ENCODE measurements around the gene UPF1.

UPF1 gene

DNA sequence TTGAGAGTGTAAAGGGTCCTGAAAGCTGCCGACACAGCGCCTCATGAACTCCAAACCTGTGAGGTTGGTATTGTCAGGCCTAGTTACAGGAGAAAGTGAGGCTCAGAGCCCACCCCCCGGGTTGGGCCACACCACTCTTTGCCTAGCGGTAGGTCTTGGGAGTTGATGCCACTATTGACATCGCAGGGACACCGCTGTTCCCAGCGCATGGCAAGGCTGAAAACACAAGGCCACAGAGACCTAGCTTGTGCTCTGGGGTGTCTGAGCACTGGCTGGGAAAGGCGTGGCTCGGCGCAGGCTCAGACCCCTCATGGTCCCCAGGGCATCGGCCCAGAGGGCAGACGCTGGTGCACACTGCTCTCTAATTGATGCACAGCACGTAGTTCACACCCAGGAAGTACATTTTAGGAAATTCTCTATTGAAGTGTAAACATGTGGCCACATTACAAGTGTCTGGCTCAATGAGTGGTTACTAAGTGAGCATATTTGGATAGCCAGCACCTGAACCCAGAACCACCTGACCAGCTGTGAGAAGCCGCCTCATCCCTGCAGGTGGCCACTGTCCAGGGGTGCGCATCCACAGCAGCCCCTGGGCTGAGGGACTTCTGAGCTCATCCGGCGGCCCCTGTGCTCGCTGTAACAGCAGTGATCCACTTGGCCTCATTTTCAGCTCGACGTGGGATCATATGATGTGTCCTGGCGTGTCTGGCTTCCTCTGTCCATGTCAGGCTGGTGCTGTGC, 27.3 kb downstream of the UPF1 start:
- no peak for DNase-seq

DNA sequence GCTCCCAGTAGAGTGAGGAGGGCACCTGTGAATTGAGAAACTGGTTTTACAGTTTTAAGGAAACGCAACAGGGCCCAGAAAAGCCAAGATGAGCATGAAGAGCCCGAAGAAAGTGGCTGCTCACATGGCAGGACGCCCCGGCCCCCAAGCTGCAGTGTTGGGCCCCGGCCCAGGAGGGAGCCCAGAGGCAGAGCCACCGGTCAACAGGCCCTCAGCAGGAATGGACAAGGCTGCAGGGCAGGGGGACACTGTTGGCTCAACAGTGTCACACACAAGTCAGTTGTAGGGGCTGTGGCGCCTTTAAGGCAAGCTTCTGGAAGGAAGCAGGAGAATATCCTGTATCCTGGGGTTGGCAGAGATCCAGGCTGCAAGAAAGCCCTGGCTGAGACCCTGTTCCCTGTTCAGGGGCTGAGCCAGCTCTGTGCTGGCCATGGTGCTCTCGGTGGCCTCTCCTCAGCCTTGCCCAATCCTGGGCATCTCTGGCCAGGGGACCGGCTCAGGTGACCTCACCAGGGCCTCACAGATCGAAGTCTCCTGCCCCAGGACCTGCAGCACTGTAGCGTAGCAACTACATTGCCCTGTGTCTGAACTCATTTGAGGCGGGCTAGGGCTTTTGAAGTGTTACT, 28.0 kb downstream of the UPF1 start:
- DNase-seq = no peak

DNA sequence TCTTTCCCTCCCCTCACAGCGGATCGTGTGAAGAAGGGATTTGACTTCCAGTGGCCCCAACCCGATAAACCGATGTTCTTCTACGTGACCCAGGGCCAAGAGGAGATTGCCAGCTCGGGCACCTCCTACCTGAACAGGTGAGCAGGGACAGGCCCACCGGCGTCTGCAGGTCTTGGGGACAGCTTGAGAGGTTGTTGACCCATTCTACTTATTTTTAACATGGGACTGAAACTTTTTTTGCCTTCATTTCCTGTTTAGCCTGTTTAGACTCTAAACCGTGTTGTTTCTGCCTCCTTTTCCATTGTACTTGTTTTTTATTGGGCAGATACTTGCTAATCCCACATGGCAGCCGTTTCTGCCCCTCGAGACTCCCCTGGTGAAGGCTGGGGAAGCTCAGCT, 28.5 kb downstream of the UPF1 start:
- DNase-seq = no peak

DNA sequence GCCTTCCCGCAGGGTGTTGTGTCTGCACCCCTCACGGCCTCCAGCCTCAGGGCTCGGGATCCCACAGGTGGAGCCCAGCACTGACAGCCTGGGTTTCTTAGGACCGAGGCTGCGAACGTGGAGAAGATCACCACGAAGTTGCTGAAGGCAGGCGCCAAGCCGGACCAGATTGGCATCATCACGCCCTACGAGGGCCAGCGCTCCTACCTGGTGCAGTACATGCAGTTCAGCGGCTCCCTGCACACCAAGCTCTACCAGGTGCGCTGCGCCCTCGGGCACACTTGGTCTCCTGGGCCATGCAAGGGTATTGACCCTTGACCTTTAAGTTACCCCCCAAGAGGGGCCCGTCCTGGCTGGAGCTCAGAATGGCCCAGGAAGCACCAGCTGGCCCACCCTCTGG, 29.0 kb downstream of the UPF1 start:
- no peak for DNase-seq

DNA sequence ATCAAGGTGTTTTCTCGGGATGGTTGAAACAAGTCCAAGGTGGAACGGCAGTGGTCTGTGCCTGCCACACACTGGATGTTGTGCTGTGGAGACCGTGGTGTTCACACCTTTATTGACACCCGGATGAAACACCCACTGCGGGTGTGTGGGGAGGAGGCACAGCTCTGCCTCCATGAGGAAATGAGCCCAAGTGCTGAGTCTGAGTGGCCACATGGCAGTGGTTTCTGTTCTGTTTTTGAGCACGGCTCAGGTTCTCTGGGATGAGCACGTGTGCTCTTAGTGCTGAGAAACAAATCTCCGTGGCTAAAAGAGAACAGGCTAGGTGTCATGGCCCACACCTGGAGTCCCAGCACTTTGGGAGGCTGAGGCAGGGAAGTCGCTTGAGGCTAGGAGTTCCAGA, 29.5 kb downstream of the UPF1 start:
- no peak for DNase-seq

DNA sequence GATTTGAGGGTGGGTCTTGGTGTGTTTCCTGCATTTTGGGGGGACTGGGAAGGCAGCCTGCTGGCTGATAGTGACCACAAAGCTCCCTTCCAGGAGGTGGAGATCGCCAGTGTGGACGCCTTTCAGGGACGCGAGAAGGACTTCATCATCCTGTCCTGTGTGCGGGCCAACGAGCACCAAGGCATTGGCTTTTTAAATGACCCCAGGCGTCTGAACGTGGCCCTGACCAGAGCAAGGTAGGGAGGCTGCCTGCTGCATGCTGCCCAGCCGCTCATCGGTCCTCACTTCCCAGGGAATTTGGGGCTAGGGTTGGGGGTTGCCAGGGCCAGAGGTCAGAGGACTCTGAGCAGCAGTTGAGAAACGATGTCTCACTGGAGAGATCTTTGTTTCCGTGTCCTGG, 30.2 kb downstream of the UPF1 start:
- DNase-seq = no peak

DNA sequence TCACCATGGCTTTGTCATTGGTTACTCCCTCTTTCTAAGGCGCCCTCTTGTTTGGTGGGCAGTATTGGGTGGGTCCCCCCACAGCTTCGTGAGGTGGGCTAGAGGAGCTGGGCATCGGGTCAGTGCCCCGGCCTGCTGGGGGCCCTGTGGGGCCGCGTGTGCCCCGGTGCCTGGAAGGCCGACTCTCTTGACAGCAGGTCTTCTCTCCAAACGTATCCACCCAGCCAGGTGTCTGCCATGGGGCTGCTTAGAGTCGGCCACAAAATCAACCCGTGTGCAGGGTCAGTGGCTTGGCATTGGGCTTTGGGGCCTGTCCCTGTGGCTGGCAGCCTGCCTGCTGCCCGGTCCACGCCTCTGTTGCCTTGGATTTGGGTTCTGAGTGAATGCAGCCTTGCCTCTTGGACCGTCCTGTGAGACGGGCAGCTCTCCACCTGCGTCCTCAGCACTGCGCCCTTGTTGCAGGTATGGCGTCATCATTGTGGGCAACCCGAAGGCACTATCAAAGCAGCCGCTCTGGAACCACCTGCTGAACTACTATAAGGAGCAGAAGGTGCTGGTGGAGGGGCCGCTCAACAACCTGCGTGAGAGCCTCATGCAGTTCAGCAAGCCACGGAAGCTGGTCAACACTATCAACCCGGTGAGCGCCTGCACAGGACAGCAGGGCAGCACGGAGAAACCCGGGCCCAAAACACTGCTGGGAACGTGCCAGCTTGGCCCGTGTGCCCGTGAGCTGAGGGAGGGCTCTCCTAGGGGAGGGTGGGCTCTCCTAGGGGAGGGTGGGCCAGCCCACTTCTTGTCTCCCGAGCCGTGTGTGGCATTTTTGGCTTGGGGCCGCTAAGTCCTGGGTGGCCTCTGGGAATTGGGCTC, 31.4 kb downstream of the UPF1 start:
- no peak for DNase-seq

DNA sequence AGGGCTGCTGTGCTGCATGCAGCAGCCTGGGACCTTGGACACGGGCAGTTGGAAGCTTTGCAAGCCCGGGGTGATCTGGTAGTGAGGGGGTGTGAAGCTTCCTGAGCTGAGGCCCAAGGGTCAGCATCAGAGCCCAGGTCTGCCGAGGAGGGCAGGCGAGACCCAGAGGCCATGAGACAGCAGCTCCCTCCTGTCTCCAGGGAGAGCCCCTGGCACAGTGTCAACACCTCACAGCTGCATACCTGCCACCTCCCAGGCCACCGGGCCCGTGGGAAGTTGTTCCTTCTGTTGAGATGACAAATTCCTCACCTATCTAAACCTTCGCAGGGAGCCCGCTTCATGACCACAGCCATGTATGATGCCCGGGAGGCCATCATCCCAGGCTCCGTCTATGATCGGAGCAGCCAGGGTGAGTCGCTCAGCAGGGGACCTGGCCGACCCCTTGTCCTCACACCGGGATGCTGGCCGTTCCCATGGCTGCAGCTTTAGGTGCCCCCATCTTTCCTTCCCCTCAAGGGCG, 32.1 kb downstream of the UPF1 start:
- no peak for DNase-seq

DNA sequence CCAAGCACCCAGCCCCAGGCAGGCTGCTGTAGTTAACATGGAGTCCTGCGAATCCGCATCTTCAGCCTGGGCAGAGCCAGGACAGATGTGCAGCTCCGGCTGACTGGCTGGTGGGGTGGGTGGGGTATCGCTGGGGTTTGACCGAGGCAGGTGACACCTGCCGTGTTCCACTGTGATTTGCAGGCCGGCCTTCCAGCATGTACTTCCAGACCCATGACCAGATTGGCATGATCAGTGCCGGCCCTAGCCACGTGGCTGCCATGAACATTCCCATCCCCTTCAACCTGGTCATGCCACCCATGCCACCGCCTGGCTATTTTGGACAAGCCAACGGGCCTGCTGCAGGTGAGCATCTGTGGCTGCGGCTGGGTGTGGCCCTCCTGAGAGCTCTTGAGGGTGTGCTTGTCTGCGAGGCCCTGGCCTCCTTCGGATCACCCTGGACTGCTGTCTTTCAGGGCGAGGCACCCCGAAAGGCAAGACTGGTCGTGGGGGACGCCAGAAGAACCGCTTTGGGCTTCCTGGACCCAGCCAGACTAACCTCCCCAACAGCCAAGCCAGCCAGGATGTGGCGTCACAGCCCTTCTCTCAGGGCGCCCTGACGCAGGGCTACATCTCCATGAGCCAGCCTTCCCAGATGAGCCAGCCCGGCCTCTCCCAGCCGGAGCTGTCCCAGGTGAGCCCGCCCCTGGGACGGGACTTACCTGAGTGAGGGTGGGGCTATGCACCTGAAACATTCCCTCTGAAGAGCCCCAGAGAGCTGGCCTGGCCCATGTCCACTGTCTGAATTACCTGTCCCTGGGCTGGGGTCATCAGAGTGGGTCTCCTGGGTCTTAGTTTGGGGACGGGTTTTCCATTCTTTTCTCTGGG, 33.6 kb downstream of the UPF1 start:
- no peak for DNase-seq

DNA sequence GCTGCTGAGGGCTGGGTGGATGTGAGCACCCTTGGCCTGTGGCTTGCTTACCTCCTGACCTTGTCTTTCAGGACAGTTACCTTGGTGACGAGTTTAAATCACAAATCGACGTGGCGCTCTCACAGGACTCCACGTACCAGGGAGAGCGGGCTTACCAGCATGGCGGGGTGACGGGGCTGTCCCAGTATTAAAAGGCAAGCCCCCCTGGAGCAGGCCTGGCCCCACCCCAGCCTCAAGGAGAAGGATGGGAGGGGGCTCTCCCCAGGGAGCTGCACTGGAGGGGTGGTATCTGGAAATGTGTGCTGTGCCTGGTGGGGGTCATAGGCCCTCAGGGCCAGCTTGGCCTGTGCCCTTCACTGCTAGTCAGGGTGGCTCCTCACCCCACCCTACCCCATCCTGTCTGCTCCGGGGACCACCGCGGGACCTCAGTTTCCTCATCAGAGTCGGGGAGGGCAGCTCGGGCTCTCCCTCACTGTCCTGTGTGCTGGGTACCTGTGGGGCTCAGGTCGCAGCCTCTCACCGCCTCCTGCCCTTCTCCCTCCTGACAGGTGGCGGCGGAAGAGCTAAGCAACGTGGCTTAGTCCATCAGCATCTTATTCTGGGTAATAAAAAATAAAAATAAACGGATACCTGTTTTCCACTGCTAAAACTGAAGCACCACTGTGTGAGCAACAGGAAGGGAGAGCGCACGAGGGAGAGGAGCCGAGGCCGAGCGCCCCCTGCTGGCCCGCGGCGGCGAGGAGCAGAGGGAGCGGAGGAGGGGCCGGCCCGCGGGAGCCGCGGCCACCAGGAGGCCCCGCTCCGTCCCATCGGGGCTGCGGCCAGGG, 34.4 kb downstream of the UPF1 start:
- peak; percentile 72 for DNase-seq

DNA sequence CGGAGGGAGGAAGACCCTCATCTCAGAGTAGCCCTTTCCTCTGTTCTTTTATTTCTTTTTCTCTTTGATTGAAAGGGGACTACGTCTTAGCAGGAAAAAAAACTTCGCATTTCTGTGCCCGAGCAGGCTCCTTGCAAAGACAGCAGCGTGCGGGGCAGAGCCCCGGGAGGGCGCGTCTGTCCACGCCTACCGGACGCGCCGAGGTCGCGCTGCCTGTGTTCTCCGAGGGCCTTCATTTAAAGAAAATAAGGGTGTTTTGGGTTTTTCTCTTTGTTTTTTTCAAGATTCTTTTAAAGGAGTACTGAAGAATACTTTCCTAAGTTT, 35.0 kb downstream of the UPF1 start:
- no peak for DNase-seq

DNA sequence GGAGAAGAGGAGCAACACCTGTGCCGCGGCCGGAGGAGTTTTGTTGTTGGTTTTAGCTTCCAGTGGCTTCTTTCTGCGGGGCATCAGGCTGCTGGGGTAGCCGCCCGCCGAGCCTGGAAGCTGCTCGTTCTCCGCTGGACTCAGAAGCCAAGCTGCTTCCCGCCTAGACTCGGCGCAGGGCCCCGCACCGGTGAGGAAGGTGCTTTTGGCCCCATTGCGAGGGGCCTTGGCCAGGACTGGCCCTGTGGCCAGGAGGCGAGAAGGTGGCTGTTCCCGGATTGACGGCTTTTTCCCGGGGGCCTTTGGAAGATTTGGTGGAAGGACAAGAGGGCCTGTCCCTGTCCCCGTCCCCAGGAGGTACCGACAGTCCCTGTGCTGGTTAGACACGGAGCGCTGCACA, 35.4 kb downstream of the UPF1 start:
- DNase-seq = no peak

DNA sequence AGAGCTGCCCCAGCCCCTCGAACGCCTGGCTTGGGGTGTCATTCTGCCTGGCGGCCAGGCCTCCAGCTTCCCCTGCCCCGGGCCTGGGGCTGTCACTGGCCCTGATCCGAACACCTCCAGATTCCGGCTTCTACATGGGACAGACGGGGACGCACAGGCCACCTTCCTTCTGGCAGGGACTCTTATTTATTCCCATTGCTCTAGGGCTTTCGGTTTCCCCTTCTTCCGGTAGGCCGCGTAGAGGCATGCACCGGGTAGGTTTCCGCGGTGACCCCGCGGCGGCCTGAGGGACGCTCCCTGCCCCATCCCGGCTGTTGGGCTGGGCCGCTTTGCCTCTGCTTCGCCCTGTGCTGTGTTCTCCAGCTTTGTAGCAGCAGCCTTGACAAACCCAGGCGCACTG, 36.0 kb downstream of the UPF1 start:
- no peak for DNase-seq

DNA sequence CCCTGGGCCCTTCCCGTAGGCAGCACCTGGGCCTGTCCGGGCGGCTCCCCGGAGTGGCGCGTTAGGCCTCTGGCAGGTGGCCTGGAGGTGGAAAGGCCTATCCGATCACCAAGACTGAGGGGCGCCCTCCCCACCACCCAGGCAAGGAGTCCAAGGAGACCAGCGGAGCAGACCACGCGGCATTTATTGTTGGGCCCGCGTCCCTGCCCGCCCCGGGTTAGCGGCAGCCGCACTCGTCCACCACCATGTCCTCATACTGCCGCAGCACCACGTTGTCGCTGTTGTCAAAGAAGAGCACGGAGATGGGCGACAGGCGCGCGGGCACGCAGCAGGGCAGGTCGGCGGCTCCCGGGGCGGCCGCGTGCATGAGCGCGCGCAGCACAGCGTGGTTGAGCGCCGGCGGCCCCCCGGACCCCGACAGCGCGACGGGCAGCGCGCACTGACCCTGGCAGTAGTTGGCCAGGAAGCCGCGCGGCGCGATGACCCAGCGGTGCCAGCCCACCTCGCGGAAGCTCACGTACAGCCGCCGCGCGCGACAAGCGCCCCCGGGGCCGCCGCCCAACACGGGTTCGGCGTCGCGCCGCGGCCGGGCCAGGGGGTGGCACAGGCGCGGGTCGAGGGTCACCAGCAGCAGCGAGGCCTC, 36.7 kb downstream of the UPF1 start:
- no peak for DNase-seq

DNA sequence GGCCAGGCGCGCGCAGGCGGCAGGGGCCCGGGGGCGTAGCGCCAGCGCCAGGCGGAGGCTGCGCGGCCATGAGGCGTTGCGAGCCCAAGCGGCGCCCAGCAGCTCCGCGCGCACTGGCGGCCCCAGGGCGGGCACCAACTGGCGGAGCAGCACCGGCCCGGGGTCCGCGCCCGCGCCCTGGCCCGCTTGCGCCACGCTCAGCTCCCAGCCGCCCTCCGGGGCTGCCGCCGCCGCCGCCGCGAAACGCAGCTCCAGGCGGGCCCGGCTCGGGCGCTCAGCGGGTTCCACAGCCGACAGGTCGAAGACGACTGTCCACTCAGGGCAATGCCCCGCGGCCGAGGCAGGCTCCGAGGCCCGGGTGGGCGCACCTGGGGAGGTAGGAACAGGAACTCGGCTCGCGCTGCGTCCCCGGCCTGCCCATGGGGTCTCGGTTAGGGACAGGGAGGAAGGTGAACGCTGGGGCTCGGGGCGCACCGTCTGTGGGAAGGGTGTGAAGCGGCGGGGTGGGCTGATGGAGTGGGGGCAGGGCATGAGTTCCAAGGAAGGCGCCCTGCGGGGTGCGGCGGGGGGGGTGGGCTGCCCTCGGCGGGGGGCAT, 37.4 kb downstream of the UPF1 start:
- no peak for DNase-seq

DNA sequence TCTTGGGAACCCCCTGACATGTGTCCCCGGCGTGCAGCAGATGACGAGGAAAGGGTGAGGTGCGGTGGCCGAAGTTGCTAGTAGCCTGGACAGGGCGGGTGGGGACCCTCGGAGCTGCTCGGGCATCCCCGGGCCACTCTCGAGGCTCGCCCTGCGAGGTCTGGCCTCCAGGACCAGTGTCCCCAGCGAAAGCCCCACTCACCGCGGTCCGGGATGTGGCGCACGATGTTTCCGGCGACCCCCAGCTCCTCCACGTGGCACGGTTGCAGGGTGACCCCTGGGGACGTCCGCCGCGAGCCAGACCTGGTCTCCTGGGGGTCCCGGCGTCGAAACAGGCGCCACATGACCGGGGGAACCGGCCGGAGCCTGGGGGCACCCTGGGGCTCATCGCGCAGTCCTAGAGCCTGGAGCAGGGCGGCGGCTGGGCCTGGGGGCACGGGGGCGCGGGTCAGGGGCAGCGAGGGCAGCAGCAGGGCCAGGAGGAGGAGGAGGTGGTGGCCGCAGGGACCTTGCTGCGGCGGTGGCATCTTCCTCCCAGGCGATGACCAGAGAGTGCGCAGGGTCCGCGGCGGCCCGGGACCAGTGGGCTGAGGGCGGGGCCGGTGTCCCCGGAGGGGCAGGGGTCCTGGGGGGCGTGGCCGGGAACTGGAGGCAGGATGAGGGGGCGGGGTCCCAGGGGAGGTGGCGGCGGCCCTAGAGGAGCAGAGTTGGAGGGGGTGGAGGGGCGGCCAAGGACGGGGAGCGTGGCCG, 38.2 kb downstream of the UPF1 start:
- no peak for DNase-seq

DNA sequence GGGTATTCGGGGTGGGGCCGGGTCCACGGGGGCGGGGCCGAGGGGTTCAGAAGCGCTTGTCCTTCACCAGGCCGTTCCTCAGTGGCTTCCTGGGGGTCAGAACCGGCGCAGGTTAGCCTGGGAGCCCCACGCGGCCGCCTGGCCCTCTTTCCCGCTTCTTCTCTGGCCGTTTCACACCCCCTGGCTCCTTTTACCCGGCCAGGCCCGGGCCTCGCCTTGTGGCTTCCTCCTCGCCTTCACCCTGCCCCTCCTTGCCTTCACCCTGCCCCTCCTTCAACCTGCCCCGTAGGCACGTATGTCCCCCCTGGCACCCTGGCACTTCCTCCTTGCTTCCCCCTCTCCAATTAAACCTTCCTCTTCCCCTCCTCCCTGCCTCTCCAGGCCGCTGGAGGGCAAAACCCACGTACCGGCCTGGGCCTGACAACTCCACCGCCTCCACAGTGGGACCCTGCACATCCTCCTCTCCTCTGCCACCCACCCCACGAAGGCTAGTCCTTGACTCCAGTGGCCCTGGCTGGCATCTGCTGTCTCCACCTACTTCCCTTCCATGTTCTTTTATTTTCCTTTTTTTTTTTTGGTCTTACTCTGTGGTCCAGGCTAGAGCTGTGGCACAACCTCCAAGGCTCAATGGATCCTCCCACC, 38.9 kb downstream of the UPF1 start:
- no peak for DNase-seq

DNA sequence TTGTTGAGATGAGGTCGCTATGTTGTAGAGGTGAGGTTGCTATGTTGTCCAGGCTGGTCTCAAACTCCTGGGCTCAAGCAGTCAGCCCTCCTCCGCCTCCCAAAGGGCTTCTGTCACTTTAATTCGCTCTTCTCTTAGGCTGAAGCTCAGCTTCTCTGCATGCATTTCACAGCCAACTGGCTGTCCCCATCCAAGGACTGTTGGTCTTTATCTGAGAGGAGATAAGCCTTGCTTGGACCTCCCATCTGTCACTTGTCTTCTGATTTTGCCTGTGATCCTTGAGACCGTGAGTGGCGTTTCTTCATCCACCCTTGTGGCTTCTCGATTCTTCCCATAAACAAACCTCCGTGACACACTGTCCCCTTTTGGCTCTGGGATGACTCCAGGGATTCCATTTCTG, 39.8 kb downstream of the UPF1 start:
- DNase-seq = no peak

DNA sequence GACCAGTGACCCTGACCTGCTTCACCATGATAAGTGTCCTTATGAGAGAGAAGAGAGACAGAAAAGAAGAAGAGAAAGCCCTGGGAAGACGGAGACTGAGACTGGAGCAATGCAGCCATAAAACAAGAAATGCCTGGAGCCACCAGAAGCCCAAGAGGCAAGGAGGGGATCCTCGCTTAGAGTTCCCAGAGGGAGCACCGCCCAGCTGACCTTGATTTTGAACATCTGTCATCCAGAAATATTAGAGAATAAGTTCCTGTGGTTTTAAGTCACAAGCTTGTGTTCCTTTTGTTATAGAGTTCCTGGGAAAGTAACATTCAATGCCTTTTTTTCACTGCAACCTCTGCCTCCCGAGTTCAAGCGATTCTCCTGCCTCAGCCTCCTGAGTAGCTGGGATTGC, 44.0 kb downstream of the UPF1 start:
- no peak for DNase-seq

DNA sequence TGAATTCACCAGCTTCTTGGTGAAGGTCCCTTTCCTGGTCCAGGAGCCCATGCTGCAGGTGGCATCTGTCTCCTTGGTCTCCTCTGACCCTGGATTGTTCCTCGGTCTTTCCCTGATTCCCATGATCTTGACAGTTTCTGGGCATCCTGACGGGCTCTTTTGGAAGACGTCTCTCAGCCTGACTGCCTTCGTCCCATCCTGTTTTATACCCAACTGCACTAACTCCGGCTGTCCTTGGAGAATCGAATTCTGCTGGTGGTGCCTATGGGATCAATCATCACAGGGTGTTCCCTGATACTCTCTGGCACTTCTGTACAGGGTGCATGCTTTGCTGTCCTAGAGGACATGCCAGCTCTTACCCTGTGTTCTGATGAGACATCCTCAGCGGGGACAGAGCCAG, 45.1 kb downstream of the UPF1 start:
- DNase-seq = no peak
